GM13976 (cell line): Measurements from ENCODE around the gene STMN1.
A peak's percentile ranks its signal among the peaks of the same experiment; 100 is the strongest.

Source experiments
- DNase-seq: peaks from one replicate; pipeline ENCODE4 v3.0.0; 2012; ENCODE audit warnings: low spot score
- CTCF ChIP-seq: IDR thresholded peaks from 2 replicates; pipeline ENCODE4 v1.5.1; 2012; ENCODE audit warnings: borderline replicate concordance, mild to moderate bottlenecking; ENCODE audit not compliant: insufficient read depth; ENCODE audit errors: extremely low read depth, missing control alignments, control extremely low read depth
- in situ Hi-C: fragments of 300-500 bp; cut with MboI; formaldehyde crosslinking; loops from one replicate; pipeline ENCODE4 v1.12.0; 2022; ENCODE audit warnings: low sequenced_read_pairs, mixed read lengths, inconsistent platforms; ENCODE audit not compliant: unreplicated experiment

The STMN1 gene

GRCh38 chr1:25911162-25911561 lies 4.9 kb upstream of the STMN1 start:
- no peak for DNase-seq
- no peak for TF ChIP-seq CTCF
- in situ Hi-C loops: no loop called here

- no peak for DNase-seq
- in situ Hi-C loops: no loop called here
- TF ChIP-seq CTCF: no peak
These were observed 2.8 kb upstream of the STMN1 start for GRCh38 chr1:25909040-25909439.

- in situ Hi-C loops: no loop called here
- no peak for DNase-seq
- TF ChIP-seq CTCF: no peak
These were observed 1.9 kb upstream of the STMN1 start for GRCh38 chr1:25908161-25908560.

- no peak for TF ChIP-seq CTCF
- DNase-seq: no peak
These were observed 1.4 kb upstream of the STMN1 start for GRCh38 chr1:25907601-25908000.

GRCh38 chr1:25906644-25907300 lies 553 bp upstream of the STMN1 start:
- TF ChIP-seq CTCF: no peak
- in situ Hi-C loops: no loop called here
- DNase-seq: no peak

More at GRCh38 chr1:25907601-25908000, 1.4 kb upstream of the STMN1 start:
- in situ Hi-C loops: no loop called here

GRCh38 chr1:25904943-25905679 lies 1.1 kb downstream of the STMN1 start:
- in situ Hi-C loops: no loop called here
- TF ChIP-seq CTCF: no peak
- peak; percentile 97 for DNase-seq
